ENCODE data around the gene TANC1.

The TANC1 gene

DNA sequence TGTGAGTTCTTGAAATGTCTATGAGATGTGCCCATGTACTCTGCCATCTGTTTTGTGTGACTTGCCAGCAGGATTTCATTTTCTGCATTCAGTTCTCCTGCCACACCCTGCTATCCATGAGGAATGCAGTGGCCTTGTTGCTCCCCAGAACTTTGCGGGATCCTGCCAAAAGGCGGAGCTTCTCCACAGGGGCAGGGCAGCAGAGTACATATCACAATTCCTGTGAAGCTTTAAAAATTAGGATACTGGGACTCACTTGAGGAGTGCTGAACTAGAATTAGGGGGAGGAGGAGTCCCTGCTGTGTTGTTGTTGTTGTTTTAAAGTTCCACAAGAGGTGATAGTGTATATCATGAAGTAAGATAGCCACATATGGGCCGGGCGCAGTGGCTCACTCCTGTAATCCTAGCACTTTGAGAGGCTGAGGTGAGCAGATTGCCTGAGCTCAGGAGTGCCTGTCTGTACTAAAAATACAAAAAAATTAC, 76.4 kb downstream of the TANC1 start:
- Mint-ChIP-seq H3K27me3 (ENCODE audit: low read depth) (no peaks in the 10 kb centered on the region), H3K4me1 (ENCODE audit: low read depth) (no peaks in the 10 kb centered on the region), H3K36me3 (ENCODE audit: low read depth) (no peaks in the 10 kb centered on the region), H3K27ac (no peak overlapping the region), H3K9me3 (no peaks in the 10 kb centered on the region), H3K4me3 (no peak overlapping the region)

GRCh38 chr2:159045545-159046454, 77.4 kb downstream of the TANC1 start:
- Mint-ChIP-seq H3K27ac (no peak overlapping the region), H3K27me3 (ENCODE audit: low read depth) (no peaks in the 10 kb centered on the region), H3K9me3 (no peaks in the 10 kb centered on the region), H3K36me3 (ENCODE audit: low read depth) (no peaks in the 10 kb centered on the region), H3K4me1 (ENCODE audit: low read depth) (no peaks in the 10 kb centered on the region), H3K4me3 (no peak overlapping the region)

DNA sequence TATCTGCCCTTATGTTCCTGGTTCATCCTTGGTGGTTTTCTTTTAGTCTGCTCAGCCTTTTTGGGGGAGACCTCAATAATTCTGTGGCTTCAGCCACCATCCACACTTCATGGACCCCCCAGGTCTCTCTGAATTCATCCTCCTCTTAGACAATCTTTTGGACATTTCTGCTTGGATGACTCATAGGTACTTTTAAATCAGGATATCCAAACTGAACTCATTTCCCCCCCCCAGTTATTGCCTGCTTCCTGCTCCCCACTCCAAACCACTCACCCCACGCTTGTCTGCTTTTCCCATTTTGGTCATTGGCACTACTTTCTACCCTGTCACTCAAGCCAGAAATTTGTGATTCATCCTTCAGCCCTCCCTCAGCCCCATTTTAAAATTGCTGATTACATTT, 78.5 kb downstream of the TANC1 start:
- Mint-ChIP-seq H3K27me3 (ENCODE audit: low read depth) (no peaks in the 10 kb centered on the region), H3K27ac (no peak overlapping the region), H3K4me3 (no peak overlapping the region), H3K9me3 (no peaks in the 10 kb centered on the region), H3K4me1 (ENCODE audit: low read depth) (no peaks in the 10 kb centered on the region), H3K36me3 (ENCODE audit: low read depth) (no peaks in the 10 kb centered on the region)

GRCh38 chr2:159050426-159050825, 82.0 kb downstream of the TANC1 start:
- Mint-ChIP-seq H3K36me3 (ENCODE audit: low read depth) (no peaks in the 10 kb centered on the region), H3K9me3 (no peaks in the 10 kb centered on the region), H3K4me3 (no peak overlapping the region), H3K27ac (no peak overlapping the region), H3K4me1 (ENCODE audit: low read depth) (no peaks in the 10 kb centered on the region), H3K27me3 (ENCODE audit: low read depth) (no peaks in the 10 kb centered on the region)

GRCh38 chr2:159051133-159051532, 82.7 kb downstream of the TANC1 start:
- no peak overlapping the region for H3K27ac Mint-ChIP-seq
- no peaks in the 10 kb centered on the region for H3K4me1 Mint-ChIP-seq (ENCODE audit: low read depth)
- no peak overlapping the region for H3K4me3 Mint-ChIP-seq
- no peaks in the 10 kb centered on the region for H3K36me3 Mint-ChIP-seq (ENCODE audit: low read depth)
- no peaks in the 10 kb centered on the region for H3K27me3 Mint-ChIP-seq (ENCODE audit: low read depth)
- H3K9me3 Mint-ChIP-seq, result no peaks in the 10 kb centered on the region

DNA sequence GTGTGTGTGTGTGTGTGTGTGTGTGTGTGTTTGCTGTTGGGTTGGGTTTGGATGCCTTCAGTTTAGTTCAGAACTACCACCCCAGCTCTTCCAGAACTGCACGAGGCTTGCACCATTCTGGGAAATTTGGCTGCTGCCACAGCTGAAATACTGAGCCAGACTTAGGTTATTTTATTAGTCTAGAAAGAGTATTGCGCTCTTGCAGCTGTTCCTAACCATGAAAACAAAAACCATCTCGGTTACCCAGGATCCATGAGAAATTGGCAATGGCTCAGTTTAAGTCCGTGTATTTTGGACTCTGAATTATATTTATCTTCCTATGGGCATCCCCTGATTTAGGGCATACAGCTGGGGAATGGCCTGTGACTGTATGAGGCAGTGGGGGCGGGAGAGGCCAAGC, 83.2 kb downstream of the TANC1 start:
- Mint-ChIP-seq H3K27me3 (ENCODE audit: low read depth) (no peaks in the 10 kb centered on the region), H3K36me3 (ENCODE audit: low read depth) (no peaks in the 10 kb centered on the region), H3K4me3 (no peak overlapping the region), H3K9me3 (no peaks in the 10 kb centered on the region), H3K4me1 (ENCODE audit: low read depth) (no peaks in the 10 kb centered on the region), H3K27ac (no peak overlapping the region)

DNA sequence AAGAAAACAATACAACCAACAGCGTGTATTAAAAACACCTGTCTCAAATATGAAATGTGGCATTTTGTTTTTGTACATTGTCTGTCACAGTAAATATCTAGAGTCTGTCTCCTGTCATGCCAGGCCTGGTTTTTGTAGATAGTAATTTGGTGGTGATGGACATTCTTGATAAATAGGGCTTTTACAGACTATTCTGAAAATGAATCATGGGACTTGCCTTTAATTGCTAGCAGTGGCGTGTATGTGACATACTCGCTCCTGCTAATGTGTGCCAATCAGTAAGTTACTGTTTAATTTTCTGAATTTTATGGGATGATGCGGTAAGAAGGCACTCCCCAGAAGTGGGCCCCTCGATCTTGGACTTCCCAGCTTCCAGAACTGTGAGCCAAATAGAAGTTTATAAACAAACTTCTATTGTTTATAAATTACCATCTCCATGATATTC, 83.7 kb downstream of the TANC1 start:
- no peaks in the 10 kb centered on the region for H3K27me3 Mint-ChIP-seq (ENCODE audit: low read depth)
- H3K4me3 Mint-ChIP-seq, result no peak overlapping the region
- no peak overlapping the region for H3K27ac Mint-ChIP-seq
- no peaks in the 10 kb centered on the region for H3K9me3 Mint-ChIP-seq
- no peaks in the 10 kb centered on the region for H3K36me3 Mint-ChIP-seq (ENCODE audit: low read depth)
- H3K4me1 Mint-ChIP-seq (ENCODE audit: low read depth), result no peaks in the 10 kb centered on the region

DNA sequence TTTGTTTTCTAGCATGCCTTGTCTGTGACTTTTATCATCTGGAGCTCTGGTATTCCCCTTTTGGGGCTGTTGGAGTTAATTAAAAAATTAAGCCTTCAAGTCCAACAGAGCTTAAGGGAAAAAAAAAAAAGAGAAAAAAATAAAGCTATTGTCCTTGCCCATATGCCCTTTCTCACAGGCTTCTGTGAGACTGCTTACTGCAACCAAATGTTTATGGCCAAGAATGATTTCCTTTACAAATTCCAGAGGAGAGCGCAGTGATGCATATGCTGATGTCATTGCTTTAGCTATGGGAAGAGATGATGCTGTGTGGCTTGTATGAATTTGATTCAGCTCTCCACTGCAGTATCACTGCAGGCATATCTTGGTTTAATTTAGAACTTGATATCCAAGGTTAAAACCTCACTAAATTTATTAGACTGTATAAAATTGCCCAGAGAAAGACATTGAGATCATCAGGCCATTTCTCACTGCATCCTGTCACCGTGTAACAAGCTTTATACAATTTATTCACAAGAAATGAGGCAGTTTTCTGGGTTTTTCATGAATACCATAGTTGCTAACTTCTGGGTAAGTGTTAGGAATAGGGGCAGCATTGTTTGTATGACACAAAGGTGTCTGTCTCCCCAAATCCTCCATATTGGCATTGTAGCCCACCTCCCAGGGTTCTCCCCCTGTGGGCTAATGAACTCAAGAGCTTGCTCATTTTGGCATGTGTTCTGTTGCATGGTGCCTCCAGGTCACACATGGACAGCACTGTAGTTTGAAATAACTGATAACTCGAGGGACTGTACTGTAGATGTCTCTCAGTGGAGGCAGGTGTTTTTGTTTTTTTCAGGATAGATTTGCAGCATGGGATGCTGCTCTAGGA, 85.0 kb downstream of the TANC1 start:
- Mint-ChIP-seq H3K36me3 (ENCODE audit: low read depth) (no peaks in the 10 kb centered on the region), H3K4me1 (ENCODE audit: low read depth) (no peaks in the 10 kb centered on the region), H3K27me3 (ENCODE audit: low read depth) (peaks cover 3% of the 10 kb centered on the region), H3K9me3 (no peaks in the 10 kb centered on the region), H3K27ac (no peak overlapping the region), H3K4me3 (no peak overlapping the region)

- Mint-ChIP-seq H3K4me3 (no peak overlapping the region), H3K4me1 (ENCODE audit: low read depth) (no peaks in the 10 kb centered on the region), H3K27me3 (ENCODE audit: low read depth) (peaks cover 4% of the 10 kb centered on the region), H3K36me3 (ENCODE audit: low read depth) (no peaks in the 10 kb centered on the region), H3K27ac (no peak overlapping the region), H3K9me3 (no peaks in the 10 kb centered on the region)
These were observed 85.5 kb downstream of the TANC1 start for GRCh38 chr2:159054032-159054334.

DNA sequence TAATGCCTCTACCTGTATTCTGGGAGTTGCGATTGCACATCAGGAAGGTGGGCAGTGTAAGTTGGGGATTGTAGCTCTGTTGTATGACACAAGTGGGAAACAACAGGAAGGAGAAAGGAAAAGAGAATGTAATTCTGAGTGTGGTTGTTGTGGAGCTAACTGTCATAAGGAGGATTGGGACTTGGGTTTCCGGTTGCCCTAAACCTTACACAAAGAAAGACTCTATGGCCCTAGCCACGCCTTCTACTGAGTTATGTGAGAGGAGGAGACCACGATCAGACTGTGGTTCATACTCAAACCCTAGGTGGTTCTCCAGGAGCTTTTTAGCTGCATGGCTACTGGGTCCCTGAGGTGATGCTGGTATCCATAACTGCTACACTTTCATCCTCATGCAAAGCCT, 86.5 kb downstream of the TANC1 start:
- no peak overlapping the region for H3K27ac Mint-ChIP-seq
- no peaks in the 10 kb centered on the region for H3K4me1 Mint-ChIP-seq (ENCODE audit: low read depth)
- no peak overlapping the region for H3K4me3 Mint-ChIP-seq
- H3K9me3 Mint-ChIP-seq, result no peaks in the 10 kb centered on the region
- no peaks in the 10 kb centered on the region for H3K36me3 Mint-ChIP-seq (ENCODE audit: low read depth)
- H3K27me3 Mint-ChIP-seq (ENCODE audit: low read depth), result peaks cover 4% of the 10 kb centered on the region

DNA sequence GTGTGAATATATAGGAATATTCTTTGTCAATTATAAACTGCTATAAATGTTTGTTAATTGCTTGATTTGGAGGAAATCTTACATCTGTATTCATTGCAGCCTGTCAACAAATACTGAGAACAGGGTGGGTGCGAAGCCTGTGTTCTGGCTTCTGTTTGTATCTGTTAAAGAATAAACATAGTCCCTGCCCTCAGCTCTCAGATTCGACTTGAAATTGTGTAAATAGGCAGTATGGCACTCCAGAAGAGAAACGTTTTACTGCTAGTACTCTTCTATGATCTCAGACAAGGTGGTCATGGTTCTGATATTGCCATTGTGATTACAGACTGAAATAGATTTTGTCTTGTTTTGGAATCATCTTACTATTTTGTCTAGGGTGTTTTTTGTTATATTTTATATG, 92.1 kb downstream of the TANC1 start:
- Mint-ChIP-seq H3K36me3 (ENCODE audit: low read depth) (no peaks in the 10 kb centered on the region), H3K4me1 (ENCODE audit: low read depth) (no peaks in the 10 kb centered on the region), H3K27me3 (ENCODE audit: low read depth) (peaks cover 4% of the 10 kb centered on the region), H3K9me3 (no peaks in the 10 kb centered on the region), H3K4me3 (no peak overlapping the region), H3K27ac (no peak overlapping the region)

GRCh38 chr2:159063677-159064076, 95.2 kb downstream of the TANC1 start:
- H3K4me1 Mint-ChIP-seq (ENCODE audit: low read depth), result no peaks in the 10 kb centered on the region
- H3K9me3 Mint-ChIP-seq, result no peaks in the 10 kb centered on the region
- no peak overlapping the region for H3K4me3 Mint-ChIP-seq
- H3K36me3 Mint-ChIP-seq (ENCODE audit: low read depth), result no peaks in the 10 kb centered on the region
- H3K27ac Mint-ChIP-seq, result no peak overlapping the region
- H3K27me3 Mint-ChIP-seq (ENCODE audit: low read depth), result no peaks in the 10 kb centered on the region

DNA sequence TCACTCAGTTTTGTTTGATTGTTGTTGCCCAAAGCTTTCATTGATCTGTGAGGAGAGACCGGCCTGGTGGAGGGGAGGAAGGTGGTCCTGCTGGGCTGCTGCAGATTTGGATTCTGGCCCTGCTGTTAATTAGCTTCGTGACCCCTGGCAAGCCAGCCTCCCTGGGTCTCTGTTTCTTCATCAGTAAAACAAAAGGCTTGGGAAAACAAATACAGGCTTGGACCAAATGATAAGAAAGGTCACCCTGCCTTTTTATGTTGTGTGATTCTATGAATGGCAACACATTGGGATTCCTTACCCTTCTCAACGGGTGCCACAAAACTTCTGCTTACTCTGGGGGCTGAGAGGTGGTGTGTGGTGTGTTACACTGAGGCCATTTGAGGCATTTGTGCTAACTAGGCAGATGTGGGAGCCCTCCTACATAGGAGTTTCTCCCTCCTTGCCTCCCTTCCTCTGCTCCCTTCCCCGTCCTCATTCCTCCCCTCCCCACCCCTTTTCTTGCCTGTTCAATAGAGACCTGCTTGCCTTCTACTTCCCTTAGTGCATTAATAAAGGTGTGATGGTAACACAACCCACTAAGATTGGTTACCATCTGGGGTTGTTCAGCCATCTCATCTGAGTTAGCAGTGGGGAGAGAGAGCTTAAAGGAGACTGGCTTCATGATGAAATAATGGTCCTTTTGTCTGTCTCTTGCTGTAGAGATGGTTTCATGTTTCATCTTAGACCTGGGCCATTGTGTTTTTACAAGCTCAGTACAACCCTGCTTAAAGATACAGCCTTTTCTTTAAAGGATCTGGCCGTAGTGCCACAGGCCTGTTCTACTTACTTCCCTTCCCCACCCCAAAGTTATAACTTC, 96.2 kb downstream of the TANC1 start:
- H3K27me3 Mint-ChIP-seq (ENCODE audit: low read depth), result no peaks in the 10 kb centered on the region
- H3K9me3 Mint-ChIP-seq, result no peaks in the 10 kb centered on the region
- no peaks in the 10 kb centered on the region for H3K4me1 Mint-ChIP-seq (ENCODE audit: low read depth)
- H3K27ac Mint-ChIP-seq, result no peak overlapping the region
- H3K36me3 Mint-ChIP-seq (ENCODE audit: low read depth), result no peaks in the 10 kb centered on the region
- H3K4me3 Mint-ChIP-seq, result no peak overlapping the region

GRCh38 chr2:159065313-159065712, 96.9 kb downstream of the TANC1 start:
- no peaks in the 10 kb centered on the region for H3K4me1 Mint-ChIP-seq (ENCODE audit: low read depth)
- no peaks in the 10 kb centered on the region for H3K36me3 Mint-ChIP-seq (ENCODE audit: low read depth)
- no peak overlapping the region for H3K4me3 Mint-ChIP-seq
- H3K27me3 Mint-ChIP-seq (ENCODE audit: low read depth), result no peaks in the 10 kb centered on the region
- H3K9me3 Mint-ChIP-seq, result no peaks in the 10 kb centered on the region
- no peak overlapping the region for H3K27ac Mint-ChIP-seq

Measured in T-helper 1 cell treated with Interleukin-12 subunit alpha and Interleukin-12 subunit beta and Interleukin-4 antibody, amounts not matched to agents 30 μg/mL and 1 μg/mL, for 36 hours (primary cell).